Fibroblast of gingiva (primary cell): ENCODE data around the gene SRSF8.
"Not testable (repeated sequence)": the region's sequence is repeated elsewhere in the genome, so short reads cannot be mapped to it uniquely, and the experiment has no call there.

Experiments used
- DNase-seq: peaks from one replicate; pipeline ENCODE4 v3.0.0-alpha.2; 2011; ENCODE audit warnings: low read depth

SRSF8 gene

GRCh38 chr11:95095858-95096587 lies 29.3 kb downstream of the SRSF8 start:
- peak; percentile 66 for DNase-seq

- DNase-seq = no peak
Measured at GRCh38 chr11:95097209-95097608, 30.5 kb downstream of the SRSF8 start.

GRCh38 chr11:95098826-95099225 lies 32.1 kb downstream of the SRSF8 start:
- no peak for DNase-seq

- no peak for DNase-seq
Measured at GRCh38 chr11:95100191-95100648, 33.5 kb downstream of the SRSF8 start.

GRCh38 chr11:95100856-95101507 lies 34.3 kb downstream of the SRSF8 start:
- no peak for DNase-seq

- DNase-seq = no peak
Measured at GRCh38 chr11:95101935-95102334, 35.2 kb downstream of the SRSF8 start.

- no peak for DNase-seq
Measured at GRCh38 chr11:95102733-95103132, 36.0 kb downstream of the SRSF8 start.

GRCh38 chr11:95103701-95104100 lies 37.0 kb downstream of the SRSF8 start:
- no peak for DNase-seq

- no peak for DNase-seq
Measured at GRCh38 chr11:95104121-95104830, 37.6 kb downstream of the SRSF8 start.

GRCh38 chr11:95104856-95105255 lies 38.1 kb downstream of the SRSF8 start:
- DNase-seq = no peak

- DNase-seq = peak; percentile 8
Measured at GRCh38 chr11:95108159-95108611, 41.5 kb downstream of the SRSF8 start.

GRCh38 chr11:95108671-95109551 lies 42.2 kb downstream of the SRSF8 start:
- DNase-seq = no peak

- DNase-seq = not testable (repeated sequence)
Measured at GRCh38 chr11:95111471-95111870, 44.8 kb downstream of the SRSF8 start.

- no peak for DNase-seq
Measured at GRCh38 chr11:95111923-95112540, 45.3 kb downstream of the SRSF8 start.

- DNase-seq = no peak
Measured at GRCh38 chr11:95115597-95115996, 48.9 kb downstream of the SRSF8 start.

- DNase-seq = no peak
Measured at GRCh38 chr11:95119361-95120060, 52.8 kb downstream of the SRSF8 start.
